GM19035 (cell line): Measurements from ENCODE around the gene CTSS.

Experiments used
- ATAC-seq: cut with Tn5 transposase; IDR thresholded peaks from one replicate; pipeline ENCODE4 v1.9.1; 2021; ENCODE audit not compliant: unreplicated experiment

The CTSS gene

GRCh38 chr1:150706091-150706490 lies 59.5 kb downstream of the CTSS start:
- no peak for ATAC-seq

- no peak for ATAC-seq
Observed at GRCh38 chr1:150703427-150703826, 62.2 kb downstream of the CTSS start.

- peak; percentile 98 for ATAC-seq
Observed at GRCh38 chr1:150696995-150697927, 68.3 kb downstream of the CTSS start, which contains the start of gene GOLPH3L. Gene GOLPH3L (minus strand): TSS chr1:150697154. CDS start chr1:150694838, 2,316 bp downstream.

GRCh38 chr1:150696590-150696989 lies 69.0 kb downstream of the CTSS start:
- no peak for ATAC-seq

- no peak for ATAC-seq
Observed at GRCh38 chr1:150696162-150696561, 69.4 kb downstream of the CTSS start.

- no peak for ATAC-seq
Observed at GRCh38 chr1:150695561-150695960, 70.0 kb downstream of the CTSS start.

- no peak for ATAC-seq
Observed at GRCh38 chr1:150692720-150693119, 72.9 kb downstream of the CTSS start.

- ATAC-seq = no peak
Observed at GRCh38 chr1:150688763-150689162, 76.8 kb downstream of the CTSS start.

GRCh38 chr1:150686275-150686674 lies 79.3 kb downstream of the CTSS start:
- ATAC-seq = no peak

- ATAC-seq = no peak
Observed at GRCh38 chr1:150683914-150684313, 81.7 kb downstream of the CTSS start.
